GM12878 (cell line): Measurements from ENCODE around the gene UBE3B. TPM values are rescaled to one million over a fixed set of nuclear protein-coding genes. Genes with fewer than 3 reads are reported as not detected.

Source experiments
- ATAC-seq: fragments of 200-7000 bp; cut with Tn5 transposase; 3 replicates; pipeline ENCODE4 v1.9.1; 2020; ENCODE audit warnings: mild to moderate bottlenecking, moderate library complexity
- BruUV-seq: library from RNA; stranded (reverse); fragments of 400-500 nt; replicated peaks from 2 replicates; lab custom pipeline; 2021; lab: Mats Ljungman, UMichigan
- CTCF ChIA-PET: fragments of 300-600 bp; sonication (Branson Sonifier 250); formaldehyde crosslinking; extraction: SDS; loops from one replicate; lab custom pipeline; 2021; ENCODE audit warnings: inconsistent platforms; lab: Yijun Ruan, JAX
- POLR2A ChIA-PET: fragments of 350-600 bp; formaldehyde crosslinking; extraction: SDS; loops from one replicate; lab custom pipeline; 2021; ENCODE audit warnings: inconsistent platforms; lab: Charles Lee
- RAD21 ChIA-PET: fragments of 300-600 bp; sonication (Branson Sonifier 250); formaldehyde crosslinking; loops from one replicate; lab custom pipeline; 2023; ENCODE audit warnings: antibody characterized with exemption; ENCODE audit not compliant: unreplicated experiment; lab: Charles Lee
- SMC1A ChIA-PET: fragments of 300-600 bp; sonication (Branson Sonifier 250); formaldehyde crosslinking; loops from one replicate; lab custom pipeline; 2023; ENCODE audit not compliant: unreplicated experiment, uncharacterized antibody; lab: Charles Lee
- DNase-seq: peaks from one replicate; pipeline ENCODE4 v3.0.0-alpha.2; 2011; ENCODE audit warnings: low read depth, low spot score
- FAIRE-seq: peaks from 3 replicates; lab custom pipeline; 2011; peaks lifted over from hg19 to GRCh38; lab: Jason Lieb, UNC
- H2AFZ ChIP-seq: 2 replicates; pipeline ENCODE4 v1.6.0; 2011; ENCODE audit warnings: low read depth, low read length, control low read depth; ENCODE audit not compliant: control insufficient read depth
- H3K27ac ChIP-seq: 2 replicates; pipeline ENCODE4 v1.5.1; 2011; ENCODE audit warnings: control low read depth; ENCODE audit not compliant: control insufficient read depth, insufficient read depth
- H3K27me3 ChIP-seq, 2 experiments: replicated peaks in 1 of 2; 2 replicates each; pipeline versions ENCODE4 v1.6.0 to v1.6.1; 2011; ENCODE audit warnings: low read length in 1 of 2; ENCODE audit not compliant: control insufficient read depth in 2 of 2, insufficient read depth in 2 of 2
- H3K36me3 ChIP-seq, 2 experiments: 2 replicates each; pipeline ENCODE4 v1.5.1; 2011; ENCODE audit warnings: low read length in 1 of 2; ENCODE audit not compliant: control insufficient read depth in 2 of 2, insufficient read depth in 2 of 2
- H3K4me1 ChIP-seq: 2 replicates; pipeline ENCODE4 v1.6.1; 2011; ENCODE audit warnings: mild to moderate bottlenecking, low read length, moderate library complexity, mixed read lengths; ENCODE audit not compliant: control insufficient read depth, insufficient read depth
- H3K4me2 ChIP-seq: 2 replicates; pipeline ENCODE4 v1.6.0; 2011; ENCODE audit warnings: control low read depth; ENCODE audit not compliant: control insufficient read depth, insufficient read depth
- H3K4me3 ChIP-seq: fragments of 200-600 bp; sonication (generic); 2 replicates; pipeline ENCODE4 v1.5.1; 2016
- H3K79me2 ChIP-seq: 2 replicates; pipeline ENCODE4 v1.6.0; 2011; ENCODE audit warnings: low read length; ENCODE audit not compliant: control insufficient read depth, insufficient read depth
- H3K9ac ChIP-seq: 2 replicates; pipeline ENCODE4 v1.8.0; 2011; ENCODE audit warnings: low read length, control low read depth, mixed read lengths; ENCODE audit not compliant: control insufficient read depth, insufficient read depth
- H3K9me3 ChIP-seq: replicated peaks from 3 replicates; pipeline ENCODE4 v1.5.1; 2011; ENCODE audit warnings: mild to moderate bottlenecking, low read length; ENCODE audit not compliant: control insufficient read depth, insufficient read depth
- H4K20me1 ChIP-seq: 2 replicates; pipeline ENCODE4 v1.6.0; 2011; ENCODE audit not compliant: control insufficient read depth, insufficient read depth
- BCL11A ChIP-seq: IDR thresholded peaks from 2 replicates; pipeline ENCODE4 v1.6.1; 2011; ENCODE audit warnings: low read depth, low read length
- BCLAF1 ChIP-seq: fragments of 450-650 bp; IDR thresholded peaks from 2 replicates; pipeline ENCODE4 v1.6.1; 2017; ENCODE audit warnings: antibody characterized with exemption, mild to moderate bottlenecking, moderate library complexity
- CHD1 ChIP-seq: IDR thresholded peaks from 2 replicates; pipeline ENCODE4 v1.6.1; 2012; ENCODE audit warnings: low read depth, low read length, improper control_type of control experiment
- CREM ChIP-seq: IDR thresholded peaks from 2 replicates; pipeline ENCODE4 v1.6.1; 2014; ENCODE audit warnings: antibody characterized with exemption, low read depth
- HDGF ChIP-seq: fragments of 450-650 bp; IDR thresholded peaks from 2 replicates; pipeline ENCODE4 v1.6.1; 2016; ENCODE audit warnings: antibody characterized with exemption
- IKZF1 ChIP-seq: fragments of 450-650 bp; conservative IDR thresholded peaks from 2 replicates; pipeline ENCODE4 v1.6.1; 2017; ENCODE audit warnings: antibody characterized with exemption, mild to moderate bottlenecking
- IRF4 ChIP-seq: IDR thresholded peaks from 2 replicates; pipeline ENCODE4 v1.6.1; 2011; ENCODE audit warnings: low read depth, low read length
- LARP7 ChIP-seq: fragments of 450-650 bp; IDR thresholded peaks from 2 replicates; pipeline ENCODE4 v1.6.1; 2017; ENCODE audit warnings: mild to moderate bottlenecking
- NFIC ChIP-seq: IDR thresholded peaks from 2 replicates; pipeline ENCODE4 v1.6.1; 2012; ENCODE audit warnings: low read depth, mild to moderate bottlenecking, inconsistent platforms, low read length, moderate library complexity
- NR2F1 ChIP-seq: fragments of 450-650 bp; conservative IDR thresholded peaks from 2 replicates; pipeline ENCODE4 v1.6.1; 2017; ENCODE audit warnings: mild to moderate bottlenecking
- POLR2AphosphoS5 ChIP-seq: IDR thresholded peaks from 2 replicates; pipeline ENCODE4 v1.6.1; 2011; ENCODE audit warnings: mild to moderate bottlenecking, low read length, inconsistent platforms
- RELB ChIP-seq: fragments of 450-650 bp; IDR thresholded peaks from 2 replicates; pipeline ENCODE4 v1.6.1; 2017; ENCODE audit warnings: low read depth, mild to moderate bottlenecking, moderate library complexity
- SUPT20H ChIP-seq: IDR thresholded peaks from 2 replicates; pipeline ENCODE4 v1.6.1; 2011; ENCODE audit warnings: low read depth, mild to moderate bottlenecking, low read length, moderate library complexity, borderline replicate concordance; ENCODE audit not compliant: control insufficient read depth
- SUZ12 ChIP-seq: fragments of 200-600 bp; sonication (generic); IDR thresholded peaks from one replicate; pipeline ENCODE4 v1.6.1; 2018; ENCODE audit warnings: antibody characterized with exemption, mild to moderate bottlenecking; ENCODE audit not compliant: unreplicated experiment
- YY1 ChIP-seq: IDR thresholded peaks from 2 replicates; pipeline ENCODE4 v1.6.1; 2011; ENCODE audit warnings: low read depth, mild to moderate bottlenecking, low read length
- ZBED1 ChIP-seq: IDR thresholded peaks from 2 replicates; pipeline ENCODE4 v1.6.1; 2016; ENCODE audit warnings: borderline replicate concordance
- ZBTB33 ChIP-seq: fragments of 450-650 bp; IDR thresholded peaks from 2 replicates; pipeline ENCODE4 v1.6.1; 2017; ENCODE audit warnings: mild to moderate bottlenecking
- ZNF207 ChIP-seq: fragments of 450-650 bp; IDR thresholded peaks from 2 replicates; pipeline ENCODE4 v1.6.1; 2014; ENCODE audit warnings: antibody characterized with exemption, mild to moderate bottlenecking, borderline replicate concordance
- ZNF274 ChIP-seq: IDR thresholded peaks from one replicate; pipeline ENCODE4 v1.8.0; 2011; ENCODE audit not compliant: insufficient read length, insufficient read depth
- ZNF384 ChIP-seq: IDR thresholded peaks from 2 replicates; pipeline ENCODE4 v1.6.1; 2012; ENCODE audit warnings: low read depth, mild to moderate bottlenecking, low read length, improper control_type of control experiment, borderline replicate concordance
- WGBS: methylation state at CpG from one replicate; pipeline ENCODE4 v1.1.6; 2016; ENCODE audit warnings: low lambda C conversion rate; ENCODE audit not compliant: insufficient replicate concordance, insufficient coverage; ENCODE audit errors: missing lambda C conversion rate; 5-methylcytosine and 5-hydroxymethylcytosine counted together
- in situ Hi-C: fragments of 300-500 bp; cut with MboI; formaldehyde crosslinking; loops from 9 replicates; pipeline ENCODE4 v1.14.3; 2018; ENCODE audit warnings: mixed read lengths
- intact Hi-C: fragments of 100-400 bp; cut with micrococcal nuclease; formaldehyde crosslinking; loops from one replicate; pipeline ENCODE4 v1.14.2; 2022; ENCODE audit not compliant: unreplicated experiment
- polyA plus RNA-seq, 11 experiments: library from polyadenylated mRNA; depleted of rRNA in 4 of 11; unstranded in 6 of 11; stranded (reverse) in 5 of 11; fragments of >200 nt; fragmentation: Nextera tagmentation in 4 of 11; fragmentation: Illumina TruSeq in 1 of 11; extraction: Ambion mirVana in 4 of 11; extraction: Trizol in 1 of 11; gene quantifications; 1 replicate in 1 of 11; 2 replicates in 10 of 11; pipeline versions ENCODE4 v1.2.1 to v1.2.3, GENCODE V29; 2011 to 2016; ENCODE audit warnings: inconsistent platforms in 2 of 11, missing spikeins in 2 of 11, low read depth in 1 of 11
- total RNA-seq, 4 experiments: library from RNA; depleted of rRNA in 3 of 4; stranded (reverse); fragments of >200 nt in 3 of 4; fragmentation: Illumina TruSeq in 1 of 4; extraction: Trizol in 1 of 4; gene quantifications; 2 replicates each; pipeline versions ENCODE4 v1.2.1 to v1.2.3, GENCODE V29; 2013 to 2021

The UBE3B gene
- total and polyA plus RNA-seq, 10 of the 15 experiments (the other 5 are each of a cell fraction or from before 2014, with no cell fraction given): 7.4 to 25.3 (median 17.1) TPM

- no peaks in the 10 kb centered on the region for H3K4me1 ChIP-seq
- no TSS peak for BruUV-seq
- in situ Hi-C loops: no loop called here
- peaks cover 3 to 33% of the 10 kb centered on the region in 2 experiments for H3K36me3 ChIP-seq
- FAIRE-seq (no peak), DNase-seq (no peak), ATAC-seq (no peak)
- no peak overlapping the region for H3K27ac ChIP-seq
- WGBS: 91% methylated on average over 5 of the region's 5 CpGs
- no peak overlapping the region for H3K4me2 ChIP-seq
- H3K9me3 ChIP-seq: no peaks in the 10 kb centered on the region
- no peak overlapping the region for H2AFZ ChIP-seq
- H3K79me2 ChIP-seq: no peaks in the 10 kb centered on the region
- H4K20me1 ChIP-seq: no peaks in the 10 kb centered on the region
- POLR2A ChIA-PET: no interaction called here
- H3K27me3 ChIP-seq: no peaks in the 10 kb centered on the region
- CTCF ChIA-PET: no interaction called here
- intact Hi-C loops: no loop called here
- no peak overlapping the region for H3K4me3 ChIP-seq
- SMC1A ChIA-PET: no interaction called here
- no peak overlapping the region for H3K9ac ChIP-seq
- no peak for TF ChIP-seq NFIC
- TF ChIP-seq SUPT20H: no peak
- TF ChIP-seq IKZF1: no peak
- TF ChIP-seq NR2F1: no peak
- no peak for TF ChIP-seq IRF4
- TF ChIP-seq ZNF207: no peak
- TF ChIP-seq CREM: no peak
- no peak for TF ChIP-seq ZBTB33
- no peak for TF ChIP-seq CHD1
- no peak for TF ChIP-seq HDGF
- TF ChIP-seq RELB: no peak
- no peak for TF ChIP-seq ZNF274
- no peak for TF ChIP-seq POLR2AphosphoS5
- TF ChIP-seq SUZ12: no peak
- no peak for TF ChIP-seq BCLAF1
- TF ChIP-seq BCL11A: no peak
- no peak for TF ChIP-seq ZNF384
- no peak for TF ChIP-seq ZBED1
- TF ChIP-seq YY1: no peak
- TF ChIP-seq LARP7: no peak
- RAD21 ChIA-PET: no interaction called here
Measured at GRCh38 chr12:109502332-109502731, 24.9 kb downstream of the UBE3B start.
